Osteocyte (in vitro differentiated cells): ENCODE data around the gene MAP7D1. TPM values are rescaled to one million over a fixed set of nuclear protein-coding genes. Genes with fewer than 3 reads are reported as not detected.

Experiments used
- DNase-seq: peaks from one replicate; pipeline ENCODE4 v3.0.0; 2021; ENCODE audit warnings: mixed read lengths; ENCODE audit not compliant: unreplicated experiment; ENCODE audit errors: extremely low spot score
- H3K27ac Mint-ChIP-seq: one replicate; pipeline ENCODE4 v1.8.0; 2021; ENCODE audit warnings: mild to moderate bottlenecking, mixed read lengths; ENCODE audit not compliant: unreplicated experiment
- H3K27me3 Mint-ChIP-seq: one replicate; pipeline ENCODE4 v1.8.0; 2021; ENCODE audit warnings: mixed read lengths; ENCODE audit not compliant: unreplicated experiment
- H3K36me3 Mint-ChIP-seq: one replicate; pipeline ENCODE4 v1.8.0; 2021; ENCODE audit warnings: mixed read lengths; ENCODE audit not compliant: unreplicated experiment
- H3K4me1 Mint-ChIP-seq: one replicate; pipeline ENCODE4 v1.8.0; 2021; ENCODE audit warnings: mixed read lengths; ENCODE audit not compliant: unreplicated experiment
- H3K4me3 Mint-ChIP-seq: one replicate; pipeline ENCODE4 v1.8.0; 2021; ENCODE audit warnings: mild to moderate bottlenecking, moderate library complexity, mixed read lengths; ENCODE audit not compliant: unreplicated experiment
- H3K9me3 Mint-ChIP-seq: one replicate; pipeline ENCODE4 v1.8.0; 2021; ENCODE audit warnings: mixed read lengths; ENCODE audit not compliant: unreplicated experiment
- CTCF ChIP-seq: fragments of 200-600 bp; sonication (generic); IDR thresholded peaks from 2 replicates; pipeline ENCODE4 v1.5.0; 2021; ENCODE audit warnings: antibody characterized with exemption, mild to moderate bottlenecking, moderate library complexity
- total RNA-seq: library from RNA; stranded (reverse); gene quantifications from 2 replicates; pipeline ENCODE4 v1.2.1, GENCODE V29; 2021

MAP7D1 gene
- total RNA-seq, 1 donor from 2014 or later: 157 TPM

GRCh38 chr1:36175137-36176095 lies 19.5 kb downstream of the MAP7D1 start:
- Mint-ChIP-seq H3K27me3 (no peaks in the 10 kb centered on the region), H3K9me3 (no peaks in the 10 kb centered on the region), H3K27ac (peak overlapping the region; percentile 60), H3K4me1 (no peaks in the 10 kb centered on the region), H3K36me3 (peaks cover 33% of the 10 kb centered on the region), H3K4me3 (no peak overlapping the region)
- TF ChIP-seq CTCF: no peak
- no peak for DNase-seq

- Mint-ChIP-seq H3K9me3 (no peaks in the 10 kb centered on the region), H3K4me3 (no peak overlapping the region), H3K27me3 (no peaks in the 10 kb centered on the region), H3K4me1 (no peaks in the 10 kb centered on the region), H3K27ac (peak overlapping the region; percentile 60), H3K36me3 (peaks cover 38% of the 10 kb centered on the region)
- TF ChIP-seq CTCF: no peak
- DNase-seq: no peak
Observed at GRCh38 chr1:36176106-36176949, 20.4 kb downstream of the MAP7D1 start.

GRCh38 chr1:36177589-36178431 lies 21.9 kb downstream of the MAP7D1 start:
- Mint-ChIP-seq H3K36me3 (peaks cover 31% of the 10 kb centered on the region), H3K4me1 (no peaks in the 10 kb centered on the region), H3K27me3 (no peaks in the 10 kb centered on the region), H3K4me3 (no peak overlapping the region), H3K9me3 (no peaks in the 10 kb centered on the region), H3K27ac (no peak overlapping the region)
- TF ChIP-seq CTCF: no peak
- DNase-seq: no peak

- Mint-ChIP-seq H3K27ac (no peak overlapping the region), H3K36me3 (peaks cover 28% of the 10 kb centered on the region), H3K27me3 (no peaks in the 10 kb centered on the region), H3K9me3 (no peaks in the 10 kb centered on the region), H3K4me3 (no peak overlapping the region), H3K4me1 (peaks cover 3% of the 10 kb centered on the region)
- DNase-seq: no peak
- TF ChIP-seq CTCF: no peak
Observed at GRCh38 chr1:36178471-36179219, 22.7 kb downstream of the MAP7D1 start.
